Activated CD4-positive, CD25-positive, alpha-beta regulatory T cell (primary cell): Measurements from ENCODE around the gene ZBED6.
"Not testable (repeated sequence)": the region's sequence is repeated elsewhere in the genome, so short reads cannot be mapped to it uniquely, and the experiment has no call there.

Source experiments
- DNase-seq, 4 experiments: peaks; one replicate each; lab custom pipeline; 2025; lab: John Stamatoyannopoulos, UW

The ZBED6 gene

DNA sequence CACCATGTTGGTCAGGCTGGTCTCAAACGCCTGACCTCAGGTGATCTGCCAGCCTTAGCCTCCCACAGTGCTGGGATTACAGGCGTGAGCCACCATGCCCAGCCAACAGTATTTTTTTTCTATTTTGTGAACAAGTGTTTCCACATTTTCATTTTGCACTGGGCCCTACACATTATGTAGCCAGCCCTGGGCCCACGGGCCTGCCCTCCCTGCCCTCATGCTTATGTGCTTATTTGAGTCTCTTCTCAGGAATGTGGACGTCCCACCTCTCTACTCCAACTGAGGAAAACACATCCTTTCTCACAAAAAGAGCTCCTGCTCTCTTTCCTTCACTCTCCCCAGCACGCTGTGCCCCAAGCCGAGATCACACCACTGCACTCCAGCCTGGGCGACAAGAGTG lies 13.5 kb upstream of the ZBED6 start:
- no peak for DNase-seq

DNA sequence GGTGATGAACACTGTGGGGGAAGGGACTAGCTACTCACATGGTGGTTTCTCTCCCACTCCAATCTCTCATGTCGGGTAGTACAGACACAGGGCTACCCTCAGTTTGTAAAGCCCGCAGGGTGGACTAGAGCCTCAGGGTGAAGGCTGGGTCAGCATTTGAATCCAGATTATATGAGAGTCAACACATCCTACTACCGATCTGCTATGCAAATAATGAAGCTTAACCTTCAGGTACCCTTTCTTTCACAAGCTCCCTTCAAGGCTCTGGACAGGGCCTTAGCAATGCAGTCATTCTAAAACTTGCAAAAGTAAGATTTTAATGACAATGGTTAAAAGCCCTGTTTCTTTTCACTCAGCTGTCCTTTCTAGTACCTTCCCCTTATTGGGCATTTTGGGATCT lies 5.5 kb upstream of the ZBED6 start:
- DNase-seq, result no peak

DNA sequence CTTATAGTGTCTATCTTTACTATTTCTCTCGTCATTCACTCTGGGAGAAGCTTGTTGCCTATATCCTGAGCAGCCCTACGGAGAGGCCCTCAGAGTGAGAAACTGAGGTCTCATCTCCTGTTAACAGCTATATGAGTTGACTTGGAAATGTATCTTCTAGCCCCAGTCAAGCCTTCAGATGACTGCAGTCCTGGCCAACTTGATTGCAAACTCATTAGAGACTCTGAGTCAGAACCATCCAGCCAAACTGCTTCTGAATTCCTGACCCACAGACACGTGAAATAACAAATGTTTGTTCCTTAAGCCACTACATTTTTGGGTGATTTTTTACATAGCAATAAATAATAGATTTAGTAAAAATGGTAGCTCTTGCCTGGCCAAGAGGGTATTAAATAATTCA lies 3.9 kb upstream of the ZBED6 start:
- DNase-seq, result no peak

DNA sequence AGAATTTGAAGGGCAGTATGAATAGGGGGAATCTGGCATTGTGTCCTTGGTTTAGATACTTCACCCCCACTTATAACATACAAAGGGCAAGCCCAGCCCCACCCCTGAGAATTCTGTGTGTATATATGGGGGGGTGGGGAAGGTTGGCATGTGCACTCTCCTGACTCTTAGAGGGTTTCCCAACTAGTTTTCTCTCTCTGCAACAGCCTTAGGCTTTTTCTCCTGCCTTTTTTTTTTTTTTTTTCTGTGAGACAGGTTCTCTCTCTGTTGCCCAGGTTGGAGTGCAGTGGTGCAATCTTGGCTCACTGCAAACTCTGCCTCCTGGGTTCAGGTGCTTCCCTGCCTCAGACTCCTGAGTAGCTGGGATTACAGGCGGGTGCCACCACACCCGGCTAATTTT lies 2.9 kb upstream of the ZBED6 start:
- DNase-seq, result no peak

- DNase-seq, result not testable (repeated sequence)
These were observed 1.9 kb upstream of the ZBED6 start for GRCh38 chr1:203793561-203793960.

GRCh38 chr1:203794764-203795440 lies 521 bp upstream of the ZBED6 start:
- no peak for DNase-seq

DNA sequence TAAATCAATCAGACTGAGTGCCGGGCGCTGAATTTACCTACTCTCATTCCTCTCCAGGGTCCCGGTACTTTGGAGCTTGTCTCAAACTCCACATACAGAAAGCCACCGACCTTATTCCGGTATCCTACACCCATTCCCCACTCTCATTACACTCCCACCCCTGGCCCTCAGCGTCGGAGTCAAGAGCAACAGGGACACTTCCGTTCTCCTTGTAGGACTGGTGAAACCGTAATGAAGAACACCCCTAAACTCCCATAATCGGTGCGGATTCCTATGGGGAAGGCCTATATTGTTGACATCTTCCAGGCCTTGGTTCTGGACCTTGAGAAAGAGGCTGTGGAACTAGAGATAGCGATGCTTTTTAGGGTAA lies 798 bp downstream of the ZBED6 start:
- no peak for DNase-seq

DNA sequence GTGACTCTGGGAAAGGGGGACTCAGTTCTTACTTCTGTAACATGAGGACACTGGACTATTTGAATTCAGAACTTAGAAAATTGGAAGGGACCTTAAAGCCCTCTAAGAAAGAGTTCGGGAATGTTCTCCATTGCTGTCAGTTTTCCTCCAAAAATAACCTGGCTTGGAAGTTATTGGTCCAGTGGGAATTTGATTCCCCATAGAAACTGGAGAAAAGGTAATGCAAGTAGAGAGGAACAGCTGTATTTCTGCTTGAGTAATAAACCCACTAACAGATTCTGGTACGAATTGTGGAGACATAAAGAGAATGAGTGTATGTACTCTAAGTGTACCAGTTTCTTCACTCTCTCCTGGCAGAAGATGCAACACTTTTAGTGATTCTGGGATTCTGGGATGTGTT lies 1.8 kb downstream of the ZBED6 start:
- no peak for DNase-seq

DNA sequence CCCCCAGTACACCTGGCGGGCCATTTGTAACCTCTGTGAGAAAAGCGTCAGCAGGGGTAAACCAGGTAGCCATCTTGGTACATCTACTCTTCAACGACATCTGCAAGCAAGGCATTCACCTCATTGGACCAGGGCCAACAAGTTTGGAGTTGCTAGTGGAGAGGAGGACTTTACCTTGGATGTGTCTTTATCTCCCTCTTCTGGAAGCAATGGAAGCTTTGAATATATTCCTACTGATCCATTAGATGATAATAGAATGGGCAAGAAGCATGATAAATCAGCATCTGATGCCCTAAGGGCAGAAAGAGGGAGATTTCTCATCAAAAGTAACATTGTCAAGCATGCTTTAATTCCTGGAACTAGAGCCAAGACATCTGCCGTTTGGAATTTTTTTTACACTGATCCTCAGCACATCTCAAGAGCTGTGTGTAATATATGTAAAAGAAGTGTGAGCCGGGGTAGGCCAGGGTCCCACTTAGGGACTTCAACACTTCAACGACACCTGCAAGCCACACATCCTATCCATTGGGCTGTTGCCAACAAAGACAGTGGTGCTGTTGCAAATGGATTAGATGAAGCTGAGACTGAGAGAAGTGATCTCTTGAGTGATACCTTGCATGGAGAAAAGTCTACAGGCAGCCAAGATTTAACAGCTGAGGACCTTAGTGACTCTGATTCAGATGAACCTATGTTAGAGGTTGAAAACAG lies 2.7 kb downstream of the ZBED6 start:
- DNase-seq, result no peak

GRCh38 chr1:203799157-203799556 lies 3.7 kb downstream of the ZBED6 start:
- no peak for DNase-seq

DNA sequence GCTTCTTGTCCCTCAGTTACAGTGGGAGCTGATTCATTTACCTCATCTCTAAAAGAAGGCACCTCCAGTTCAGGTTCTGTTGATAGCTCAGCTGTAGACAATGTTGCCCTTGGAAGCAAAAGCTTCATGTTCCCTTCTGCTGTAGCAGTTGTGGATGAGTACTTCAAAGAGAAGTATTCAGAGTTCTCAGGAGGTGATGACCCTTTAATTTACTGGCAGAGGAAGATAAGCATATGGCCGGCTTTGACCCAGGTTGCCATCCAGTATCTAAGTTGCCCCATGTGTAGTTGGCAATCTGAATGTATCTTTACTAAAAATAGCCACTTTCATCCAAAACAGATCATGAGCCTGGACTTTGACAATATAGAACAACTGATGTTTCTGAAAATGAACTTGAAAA lies 4.5 kb downstream of the ZBED6 start:
- DNase-seq, result no peak

DNA sequence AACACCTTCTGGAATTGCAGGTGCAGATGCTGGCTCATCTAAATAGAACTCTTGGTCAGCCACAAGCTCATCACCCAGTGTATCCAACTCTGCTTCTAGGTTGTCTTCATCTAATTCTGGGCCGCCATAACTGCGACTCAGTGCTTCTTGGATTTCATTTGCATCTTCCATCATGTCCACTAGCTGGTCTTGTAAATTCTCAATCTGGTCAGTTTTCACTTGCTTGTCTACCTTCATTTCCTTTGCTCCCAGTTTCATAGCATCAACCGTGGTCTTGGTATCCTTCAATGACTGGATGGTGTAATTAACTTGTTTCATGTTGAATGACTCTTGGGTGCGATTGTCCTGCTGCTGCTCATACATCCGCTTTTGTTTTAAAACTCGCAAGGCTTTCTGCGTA lies 10.3 kb downstream of the ZBED6 start:
- no peak for DNase-seq

GRCh38 chr1:203807196-203807595 lies 11.8 kb downstream of the ZBED6 start:
- no peak for DNase-seq

DNA sequence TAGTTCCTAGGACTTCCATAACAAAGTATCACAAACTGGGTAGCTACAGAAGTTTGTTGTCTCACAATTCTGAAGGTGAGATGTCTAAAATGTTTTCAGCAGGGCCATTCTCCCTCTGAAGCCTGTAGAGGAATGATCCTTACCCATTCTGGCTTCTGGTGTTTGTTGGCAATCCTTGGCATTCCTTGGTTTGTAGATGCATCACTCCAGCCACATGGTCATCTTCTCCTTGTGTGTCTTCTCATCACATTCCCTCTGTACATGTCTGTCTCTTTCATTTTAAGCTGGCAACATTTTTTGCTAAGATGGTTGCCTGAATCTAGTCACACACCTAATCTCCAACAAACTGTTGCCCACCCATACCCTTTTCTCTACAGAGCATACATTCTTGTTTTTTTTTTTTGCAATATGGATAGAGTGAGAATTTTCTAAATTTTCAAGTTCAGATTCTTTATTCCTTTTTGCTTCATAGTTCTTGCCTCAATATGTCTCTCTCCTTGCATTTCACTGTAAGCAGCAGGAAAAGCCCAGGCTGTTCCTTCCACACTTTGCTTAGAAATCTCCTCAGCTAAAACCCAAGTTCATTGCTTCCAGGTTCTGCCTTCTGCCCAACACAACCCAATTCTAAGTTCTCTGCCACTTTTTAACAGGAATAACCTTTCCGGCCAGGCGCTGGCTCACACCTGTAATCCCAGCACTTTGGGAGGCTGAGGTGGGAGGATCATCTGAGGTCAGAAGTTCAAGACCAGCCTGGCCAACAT lies 18.3 kb downstream of the ZBED6 start:
- no peak for DNase-seq

DNA sequence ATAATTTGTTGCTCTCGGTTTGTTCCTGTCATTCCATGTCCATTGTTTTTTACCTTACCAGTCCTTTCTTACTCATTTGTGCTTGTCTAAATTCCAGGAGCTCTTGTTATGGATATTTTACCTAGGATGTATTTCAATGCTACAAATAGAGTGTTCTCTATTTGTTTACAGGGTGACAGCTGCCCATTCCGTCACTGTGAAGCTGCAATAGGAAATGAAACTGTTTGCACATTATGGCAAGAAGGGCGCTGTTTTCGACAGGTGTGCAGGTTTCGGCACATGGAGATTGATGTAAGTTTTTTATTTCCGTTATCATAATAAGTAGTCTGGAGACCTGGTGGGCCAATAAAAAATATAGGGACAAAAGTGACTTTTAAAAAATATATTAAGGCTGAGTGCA lies 23.0 kb downstream of the ZBED6 start:
- no peak for DNase-seq

DNA sequence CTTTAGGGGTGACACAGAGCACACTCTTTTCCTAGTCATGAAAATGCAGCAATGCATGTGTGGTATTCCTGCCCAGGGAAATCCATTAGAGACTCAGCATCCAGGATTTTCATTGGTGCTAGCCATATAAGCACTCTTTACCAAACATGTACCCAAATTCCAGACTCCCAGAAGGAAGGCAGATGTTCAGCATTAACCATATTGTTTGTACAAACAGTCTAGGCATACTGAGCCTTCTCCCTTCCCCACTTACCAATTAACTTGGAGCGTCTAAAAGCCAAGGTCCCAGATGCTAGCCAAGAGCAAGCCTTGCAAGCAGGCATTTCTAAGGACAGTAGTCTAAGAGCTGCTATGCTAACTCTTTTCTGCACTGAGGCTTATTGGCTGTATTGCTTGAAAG lies 27.9 kb downstream of the ZBED6 start:
- no peak for DNase-seq

GRCh38 chr1:203826175-203826574 lies 30.8 kb downstream of the ZBED6 start:
- no peak for DNase-seq

GRCh38 chr1:203828002-203828401 lies 32.6 kb downstream of the ZBED6 start:
- no peak for DNase-seq

- no peak for DNase-seq
These were observed 33.1 kb downstream of the ZBED6 start for GRCh38 chr1:203828503-203828902.

GRCh38 chr1:203829247-203829646 lies 33.8 kb downstream of the ZBED6 start:
- DNase-seq, result not testable (repeated sequence)

DNA sequence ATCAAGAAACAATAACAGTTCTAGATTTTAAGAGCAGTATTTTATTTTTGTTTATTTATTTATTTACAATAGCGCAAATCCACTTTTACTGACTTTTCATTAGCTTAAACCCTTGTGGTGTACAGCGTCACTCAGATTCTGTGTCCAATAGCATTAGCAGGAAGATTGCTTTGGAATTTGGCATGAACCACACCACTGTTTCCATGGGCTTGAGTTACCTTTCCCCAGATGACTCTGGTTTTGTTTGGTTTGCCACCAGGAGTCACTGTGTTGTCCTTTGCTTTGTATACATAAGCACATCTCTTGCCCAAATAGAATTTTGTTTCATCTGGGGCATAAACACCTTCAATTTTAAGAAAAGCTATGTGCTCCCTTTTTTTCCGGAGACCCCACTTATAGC lies 40.1 kb downstream of the ZBED6 start:
- DNase-seq, result no peak

GRCh38 chr1:203839081-203839480 lies 43.7 kb downstream of the ZBED6 start:
- no peak for DNase-seq

DNA sequence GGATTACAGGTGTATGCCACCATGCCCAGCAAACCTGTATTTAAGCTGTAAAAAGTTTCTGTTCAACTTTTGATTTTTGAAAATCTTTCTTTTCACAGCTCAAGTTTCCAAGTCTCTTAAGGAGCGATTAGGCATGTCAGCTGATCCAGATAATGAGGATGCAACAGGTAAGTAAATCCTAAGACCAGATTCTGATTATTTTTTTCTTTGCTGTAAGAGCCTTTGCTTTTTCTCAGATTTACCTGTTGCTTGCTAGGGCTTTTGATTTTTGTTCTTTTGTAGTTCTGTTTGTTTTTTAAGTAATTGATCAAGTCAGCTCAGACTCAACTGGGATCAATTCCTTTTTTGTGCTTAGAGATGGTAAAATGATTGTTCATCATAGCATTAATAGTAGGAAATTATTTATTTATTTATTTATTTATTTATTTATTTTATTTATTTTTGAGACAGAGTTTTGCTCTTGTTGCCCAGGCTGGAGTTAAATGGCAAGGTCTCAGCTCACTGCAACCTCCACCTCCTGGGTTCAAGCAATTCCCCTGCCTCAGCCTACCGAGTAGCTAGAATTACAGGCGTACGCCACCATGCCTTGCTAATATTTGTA lies 44.9 kb downstream of the ZBED6 start:
- no peak for DNase-seq
